OCI-LY3 (cell line): Measurements from ENCODE around the gene SOX5.

ENCODE experiments used
- EZH2phosphoT487 ChIP-seq: fragments of 200-600 bp; shearing (Covaris generic); IDR thresholded peaks from 2 replicates; pipeline ENCODE4 v1.6.1; 2018; ENCODE audit warnings: antibody characterized with exemption, mixed run types, low read depth
- TF ChIP-seq, protein P1 (sequence below): fragments of 200-600, 300-600 bp; sonication (generic); IDR thresholded peaks from 2 replicates; pipeline ENCODE4 v1.5.1; 2014; ENCODE audit warnings: antibody characterized with exemption, low read length, low read depth

DNA sequence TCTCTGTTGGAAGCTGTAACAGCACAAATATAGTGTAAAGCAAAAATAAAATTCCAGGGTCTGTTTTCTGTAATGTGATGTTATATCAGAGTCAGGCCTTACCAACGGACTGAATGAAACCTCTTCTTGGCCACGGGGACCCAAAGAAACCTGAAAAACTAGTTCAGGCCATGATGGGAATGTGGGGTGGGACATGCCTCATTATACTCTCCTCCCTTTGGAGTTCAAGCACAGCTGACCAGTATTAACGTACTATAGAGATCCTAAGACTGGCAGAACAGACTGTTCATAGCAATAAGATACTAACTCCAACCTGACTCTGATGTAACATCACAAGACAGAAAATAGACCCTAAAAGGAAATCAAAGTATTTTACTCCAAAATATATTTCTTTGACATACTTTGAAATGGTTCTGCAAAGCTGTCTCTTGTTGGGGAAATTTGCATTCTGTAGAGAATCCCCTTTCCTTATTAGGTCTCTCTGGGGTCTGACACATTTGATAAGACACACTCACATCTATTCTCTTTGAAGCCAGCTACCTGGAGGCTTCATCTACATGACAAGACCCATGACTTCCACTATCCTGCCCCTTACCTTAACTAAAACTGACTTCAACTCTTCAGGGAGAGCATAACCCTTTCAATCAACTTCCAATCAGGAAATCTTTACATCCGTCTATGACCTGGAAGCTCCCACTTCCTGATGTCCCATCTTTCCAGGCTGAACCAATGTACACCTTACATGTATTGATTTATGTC lies 444.6 kb downstream of the SOX5 start:
- TF ChIP-seq, protein P1, sequence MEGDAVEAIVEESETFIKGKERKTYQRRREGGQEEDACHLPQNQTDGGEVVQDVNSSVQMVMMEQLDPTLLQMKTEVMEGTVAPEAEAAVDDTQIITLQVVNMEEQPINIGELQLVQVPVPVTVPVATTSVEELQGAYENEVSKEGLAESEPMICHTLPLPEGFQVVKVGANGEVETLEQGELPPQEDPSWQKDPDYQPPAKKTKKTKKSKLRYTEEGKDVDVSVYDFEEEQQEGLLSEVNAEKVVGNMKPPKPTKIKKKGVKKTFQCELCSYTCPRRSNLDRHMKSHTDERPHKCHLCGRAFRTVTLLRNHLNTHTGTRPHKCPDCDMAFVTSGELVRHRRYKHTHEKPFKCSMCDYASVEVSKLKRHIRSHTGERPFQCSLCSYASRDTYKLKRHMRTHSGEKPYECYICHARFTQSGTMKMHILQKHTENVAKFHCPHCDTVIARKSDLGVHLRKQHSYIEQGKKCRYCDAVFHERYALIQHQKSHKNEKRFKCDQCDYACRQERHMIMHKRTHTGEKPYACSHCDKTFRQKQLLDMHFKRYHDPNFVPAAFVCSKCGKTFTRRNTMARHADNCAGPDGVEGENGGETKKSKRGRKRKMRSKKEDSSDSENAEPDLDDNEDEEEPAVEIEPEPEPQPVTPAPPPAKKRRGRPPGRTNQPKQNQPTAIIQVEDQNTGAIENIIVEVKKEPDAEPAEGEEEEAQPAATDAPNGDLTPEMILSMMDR = no peak
- no peak for TF ChIP-seq EZH2phosphoT487
